Neutrophil (primary cell): ENCODE measurements around the gene HRH2.
"Not testable (repeated sequence)": the region's sequence is repeated elsewhere in the genome, so short reads cannot be mapped to it uniquely, and the experiment has no call there.

Source experiments
- H3K27ac ChIP-seq: fragments of 200-600 bp; sonication (generic); 2 replicates; pipeline ENCODE4 v1.5.1; 2016; ENCODE audit warnings: mild to moderate bottlenecking, moderate library complexity
- H3K27me3 ChIP-seq: fragments of 200-600 bp; sonication (generic); 2 replicates; pipeline ENCODE4 v1.6.0; 2016; ENCODE audit warnings: mild to moderate bottlenecking
- H3K36me3 ChIP-seq: fragments of 200-600 bp; sonication (generic); 2 replicates; pipeline ENCODE4 v1.5.1; 2017
- H3K4me1 ChIP-seq, 2 experiments: fragments of 200-600 bp in 1 of 2; sonication (generic) in 1 of 2; 1 replicate in 1 of 2; 2 replicates in 1 of 2; pipeline versions ENCODE4 v1.5.1 to v1.6.1; 2013 to 2016; ENCODE audit warnings: low read depth in 1 of 2, low read length in 1 of 2, mild to moderate bottlenecking in 1 of 2, moderate library complexity in 1 of 2; ENCODE audit not compliant: control insufficient read depth in 1 of 2, insufficient read depth in 1 of 2
- H3K4me3 ChIP-seq, 2 experiments: fragments of 200-600 bp in 1 of 2; sonication (generic) in 1 of 2; 1 replicate in 1 of 2; 2 replicates in 1 of 2; pipeline ENCODE4 v1.5.1; 2013 to 2016; ENCODE audit warnings: low read depth in 1 of 2, low read length in 1 of 2, mild to moderate bottlenecking in 1 of 2, moderate library complexity in 1 of 2
- H3K9me3 ChIP-seq: fragments of 200-600 bp; sonication (generic); 2 replicates; pipeline ENCODE4 v1.5.1; 2016
- CTCF ChIP-seq: fragments of 200-600 bp; sonication (generic); IDR thresholded peaks from 2 replicates; pipeline ENCODE4 v1.5.1; 2016; ENCODE audit warnings: antibody characterized with exemption

HRH2 gene

GRCh38 chr5:175614861-175615260 lies 43.0 kb upstream of the HRH2 start:
- no peak for TF ChIP-seq CTCF
- Histone ChIP-seq H3K9me3 (no peaks in the 10 kb centered on the region), H3K27ac (no peak overlapping the region)

GRCh38 chr5:175616083-175616482 lies 41.8 kb upstream of the HRH2 start:
- no peak for TF ChIP-seq CTCF
- no peak overlapping the region for H3K4me3 ChIP-seq

More at GRCh38 chr5:175614861-175615260, 43.0 kb upstream of the HRH2 start:
- no peaks in the 10 kb centered on the region for H3K36me3 ChIP-seq
- peaks cover 29 to 30% of the 10 kb centered on the region in 2 experiments for H3K4me1 ChIP-seq
- H3K4me3 ChIP-seq: no peak overlapping the region
- H3K27me3 ChIP-seq: no peaks in the 10 kb centered on the region

GRCh38 chr5:175616527-175616926 lies 41.3 kb upstream of the HRH2 start:
- H3K4me3 ChIP-seq, H3K36me3 ChIP-seq, H3K27me3 ChIP-seq, H3K9me3 ChIP-seq, H3K27ac ChIP-seq: not testable (repeated sequence)
- H3K4me1 ChIP-seq: peaks cover 34 to 35% of the 10 kb centered on the region in 2 experiments

More at GRCh38 chr5:175616083-175616482, 41.8 kb upstream of the HRH2 start:
- H3K27me3 ChIP-seq: no peaks in the 10 kb centered on the region
- no peaks in the 10 kb centered on the region for H3K36me3 ChIP-seq
- peaks cover 34 to 35% of the 10 kb centered on the region in 2 experiments for H3K4me1 ChIP-seq
- no peaks in the 10 kb centered on the region for H3K9me3 ChIP-seq
- H3K27ac ChIP-seq: no peak overlapping the region

- Histone ChIP-seq H3K36me3 (no peaks in the 10 kb centered on the region), H3K9me3 (no peaks in the 10 kb centered on the region), H3K4me3 (no peak overlapping the region), H3K4me1 (peaks cover 34 to 35% of the 10 kb centered on the region in 2 experiments), H3K27me3 (no peaks in the 10 kb centered on the region), H3K27ac (peak overlapping the region; percentile 47)
- no peak for TF ChIP-seq CTCF
These were observed 40.4 kb upstream of the HRH2 start for GRCh38 chr5:175617447-175617846.

- H3K4me3 ChIP-seq: no peak overlapping the region
- no peak for TF ChIP-seq CTCF
- H3K27ac ChIP-seq: peak overlapping the region; percentile 85
- H3K9me3 ChIP-seq: no peaks in the 10 kb centered on the region
- H3K36me3 ChIP-seq: no peaks in the 10 kb centered on the region
- H3K4me1 ChIP-seq: peaks cover 34 to 35% of the 10 kb centered on the region in 2 experiments
- H3K27me3 ChIP-seq: no peaks in the 10 kb centered on the region
These were observed 37.3 kb upstream of the HRH2 start for GRCh38 chr5:175620527-175620926.

GRCh38 chr5:175621971-175622370 lies 35.9 kb upstream of the HRH2 start:
- no peaks in the 10 kb centered on the region for H3K36me3 ChIP-seq
- no peak for TF ChIP-seq CTCF
- H3K27ac ChIP-seq: no peak overlapping the region
- peaks cover 33 to 34% of the 10 kb centered on the region in 2 experiments for H3K4me1 ChIP-seq
- no peak overlapping the region for H3K4me3 ChIP-seq
- no peaks in the 10 kb centered on the region for H3K9me3 ChIP-seq
- no peaks in the 10 kb centered on the region for H3K27me3 ChIP-seq
